Spleen (tissue), 7 donors: ENCODE results near the gene PPM1L.

Experiments
- CTCF ChIP-seq, 11 experiments: fragments of 200-600 bp in 7 of 11; fragments of 450-650 bp in 4 of 11; sonication (generic) in 4 of 11; IDR thresholded peaks in 8 of 11; conservative IDR thresholded peaks in 3 of 11; 1 replicate in 7 of 11; 2 replicates in 4 of 11; pipeline versions ENCODE4 v1.4.0 to v1.8.0; 2016 to 2021; ENCODE audit warnings: antibody characterized with exemption in 11 of 11, inconsistent platforms in 4 of 11, mild to moderate bottlenecking in 1 of 11
- POLR2A ChIP-seq, 3 donors: fragments of 450-650 bp; IDR thresholded peaks; one replicate each; pipeline ENCODE4 v1.5.1; 2017; ENCODE audit warnings: antibody characterized with exemption in 3 of 3, mild to moderate bottlenecking in 1 of 3
- POLR2AphosphoS5 ChIP-seq, 3 donors: sonication (generic); formaldehyde crosslinking; IDR thresholded peaks; one replicate each; pipeline ENCODE4 v1.5.1; 2017; ENCODE audit warnings: antibody characterized with exemption in 3 of 3
- donor health status: DM: no; HTN: no; CAD: no; lungs with moderate emphysema.
- donor health status: DM: no; HTN: no; CAD: no.
- donor health status: DM: no; HTN: no; CAD: no.

GRCh38 chr3:160719710-160720109, 36.3 kb upstream of the PPM1L start:
- TF ChIP-seq POLR2A (IDR thresholded peaks at IDR 0.05) (no peak), CTCF (IDR thresholded peaks at IDR 0.05 in 8 of 11, conservative IDR thresholded peaks at IDR 0.05 in 3 of 11) (no peak), POLR2AphosphoS5 (IDR thresholded peaks at IDR 0.05) (no peak)
